H1 (cell line): Measurements from ENCODE around the gene BPI. TPM values are rescaled to one million over a fixed set of nuclear protein-coding genes. Genes with fewer than 3 reads are reported as not detected.

ENCODE experiments used
- CTCF ChIA-PET: fragments of 300-600 bp; sonication (Branson Sonifier 250); formaldehyde crosslinking; loops from one replicate; lab custom pipeline; 2021; ENCODE audit not compliant: partially characterized antibody; lab: Charles Lee
- POLR2A ChIA-PET: fragments of 300-600 bp; sonication (Branson Sonifier 250); formaldehyde crosslinking; loops from one replicate; lab custom pipeline; 2021; ENCODE audit warnings: inconsistent platforms; ENCODE audit not compliant: partially characterized antibody; lab: Charles Lee
- DNase-seq, 2 experiments: peaks; one replicate each; pipeline versions ENCODE4 v3.0.0 to v3.0.0-alpha.2; 2010 to 2022; ENCODE audit warnings: low spot score in 2 of 2, low read depth in 1 of 2, mixed read lengths in 1 of 2
- FAIRE-seq: peaks from 2 replicates; lab custom pipeline; 2011; peaks lifted over from hg19 to GRCh38; lab: Jason Lieb, UNC
- H2AFZ ChIP-seq: 2 replicates; pipeline ENCODE4 v1.8.1; 2012; ENCODE audit warnings: low read length, inconsistent platforms
- H2AK5ac ChIP-seq: 2 replicates; pipeline ENCODE4 v1.6.1; 2013; ENCODE audit warnings: low read depth, low read length
- H2BK120ac ChIP-seq: replicated peaks from 2 replicates; pipeline ENCODE3; 2013; ENCODE audit warnings: low read depth, low read length, inconsistent platforms
- H2BK12ac ChIP-seq: 2 replicates; pipeline ENCODE4 v1.6.1; 2013; ENCODE audit warnings: low read depth, low read length
- H2BK15ac ChIP-seq: 2 replicates; pipeline ENCODE4 v1.6.1; 2013; ENCODE audit warnings: low read length
- H2BK20ac ChIP-seq: 2 replicates; pipeline ENCODE4 v1.6.1; 2013; ENCODE audit warnings: low read length
- H2BK5ac ChIP-seq: 2 replicates; pipeline ENCODE4 v1.6.1; 2013; ENCODE audit warnings: low read depth, low read length
- H3K14ac ChIP-seq: 2 replicates; pipeline ENCODE4 v1.6.1; 2013; ENCODE audit warnings: inconsistent platforms; ENCODE audit not compliant: insufficient read length
- H3K18ac ChIP-seq: 2 replicates; pipeline ENCODE4 v1.6.1; 2013; ENCODE audit warnings: low read length; ENCODE audit errors: extremely low read depth
- H3K23ac ChIP-seq: 2 replicates; pipeline ENCODE4 v1.6.1; 2013; ENCODE audit warnings: inconsistent platforms; ENCODE audit not compliant: insufficient read length
- H3K23me2 ChIP-seq: 2 replicates; pipeline ENCODE4 v1.6.1; 2013; ENCODE audit warnings: low read depth, low read length
- H3K27ac ChIP-seq: 2 replicates; pipeline ENCODE4 v1.6.1; 2011; ENCODE audit warnings: low read depth, low read length, inconsistent platforms
- H3K27me3 ChIP-seq, 4 experiments: replicated peaks in 1 of 4; 1 replicate in 1 of 4; 2 replicates in 3 of 4; pipeline versions ENCODE4 v1.6.1 to v1.8.1; 2011 to 2013; ENCODE audit warnings: low read length in 3 of 4, mild to moderate bottlenecking in 3 of 4, inconsistent platforms in 2 of 4, mixed read lengths in 2 of 4, moderate library complexity in 1 of 4; ENCODE audit not compliant: control insufficient read depth in 3 of 4, insufficient read depth in 3 of 4; ENCODE audit errors: extremely low read depth in 1 of 4
- H3K36me3 ChIP-seq, 4 experiments: 2 replicates each; pipeline versions ENCODE4 v1.6.1 to v1.8.1; 2011 to 2013; ENCODE audit warnings: mild to moderate bottlenecking in 4 of 4, low read length in 3 of 4, moderate library complexity in 2 of 4, control low read depth in 1 of 4, inconsistent platforms in 1 of 4; ENCODE audit not compliant: insufficient read depth in 4 of 4, control insufficient read depth in 2 of 4
- H3K4ac ChIP-seq: replicated peaks from 2 replicates; pipeline ENCODE3; 2013; ENCODE audit warnings: low read length, low read depth, mixed read lengths, inconsistent platforms; ENCODE audit not compliant: insufficient read length
- H3K4me1 ChIP-seq, 4 experiments: replicated peaks in 1 of 4; 1 replicate in 1 of 4; 2 replicates in 3 of 4; pipeline versions ENCODE4 v1.6.1 to v1.8.1; 2011 to 2013; ENCODE audit warnings: low read length in 3 of 4, inconsistent platforms in 2 of 4, mixed read lengths in 1 of 4; ENCODE audit not compliant: insufficient read depth in 4 of 4, control insufficient read depth in 3 of 4
- H3K4me2 ChIP-seq, 2 experiments: 2 replicates each; pipeline versions ENCODE4 v1.6.1 to v1.8.1; 2011 to 2013; ENCODE audit warnings: low read depth in 2 of 2, low read length in 2 of 2, control low read depth in 1 of 2, inconsistent platforms in 1 of 2, mild to moderate bottlenecking in 1 of 2; ENCODE audit not compliant: insufficient read depth in 1 of 2
- H3K4me3 ChIP-seq, 4 experiments: fragments of 200-600, 300-600 bp in 1 of 4; sonication (generic), shearing (Covaris generic), sonication (Bioruptor Twin) in 1 of 4; 2 replicates each; pipeline versions ENCODE4 v1.5.1 to v1.8.1; 2011 to 2016; ENCODE audit warnings: low read length in 4 of 4, low read depth in 3 of 4, control low read depth in 2 of 4, inconsistent platforms in 2 of 4, mild to moderate bottlenecking in 2 of 4, mixed read lengths in 1 of 4, moderate library complexity in 1 of 4; ENCODE audit not compliant: insufficient read depth in 2 of 4; ENCODE audit errors: extremely low read depth in 1 of 4
- H3K56ac ChIP-seq: replicated peaks from 2 replicates; pipeline ENCODE3; 2013; ENCODE audit warnings: low read depth, mild to moderate bottlenecking, mixed read lengths, low read length, inconsistent platforms; ENCODE audit not compliant: insufficient read length
- H3K79me1 ChIP-seq: 2 replicates; pipeline ENCODE4 v1.6.1; 2013; ENCODE audit warnings: low read depth, low read length, control low read depth
- H3K79me2 ChIP-seq, 2 experiments: 2 replicates each; pipeline versions ENCODE4 v1.6.1 to v1.8.1; 2012 to 2013; ENCODE audit warnings: low read length in 2 of 2, mild to moderate bottlenecking in 2 of 2, inconsistent platforms in 1 of 2; ENCODE audit not compliant: insufficient read depth in 2 of 2, control insufficient read depth in 1 of 2
- H3K9ac ChIP-seq, 4 experiments: replicated peaks in 1 of 4; 1 replicate in 1 of 4; 2 replicates in 3 of 4; pipeline versions ENCODE4 v1.6.1 to v1.8.1; 2011 to 2013; ENCODE audit warnings: low read depth in 3 of 4, low read length in 3 of 4, control low read depth in 2 of 4, mild to moderate bottlenecking in 2 of 4, moderate library complexity in 2 of 4, inconsistent platforms in 1 of 4; ENCODE audit errors: extremely low read depth in 1 of 4
- H3K9me3 ChIP-seq, 2 experiments: 2 replicates each; pipeline versions ENCODE4 v1.6.1 to v1.8.1; 2012 to 2013; ENCODE audit warnings: mild to moderate bottlenecking in 2 of 2, moderate library complexity in 2 of 2, control low read depth in 1 of 2, inconsistent platforms in 1 of 2, low read depth in 1 of 2, low read length in 1 of 2, mixed read lengths in 1 of 2; ENCODE audit not compliant: insufficient read depth in 2 of 2
- H4K20me1 ChIP-seq, 2 experiments: replicated peaks in 1 of 2; 2 replicates each; pipeline versions ENCODE3 to v1.8.1; 2011 to 2013; ENCODE audit warnings: inconsistent platforms in 2 of 2, low read length in 2 of 2, mild to moderate bottlenecking in 1 of 2; ENCODE audit not compliant: insufficient read depth in 2 of 2, control insufficient read depth in 1 of 2
- H4K5ac ChIP-seq: 2 replicates; pipeline ENCODE4 v1.6.1; 2013; ENCODE audit warnings: low read length, low read depth, mixed read lengths, inconsistent platforms; ENCODE audit not compliant: insufficient read length
- H4K8ac ChIP-seq: 2 replicates; pipeline ENCODE4 v1.8.0; 2013; ENCODE audit warnings: mild to moderate bottlenecking, moderate library complexity, low read length, inconsistent platforms; ENCODE audit not compliant: insufficient read depth; ENCODE audit errors: extremely low read depth
- H4K91ac ChIP-seq: replicated peaks from 2 replicates; pipeline ENCODE3; 2013; ENCODE audit warnings: low read length, mixed read lengths, inconsistent platforms; ENCODE audit not compliant: insufficient read length
- CBX5 ChIP-seq: fragments of 300-800, 300-1000 bp; sonication (generic); IDR thresholded peaks from 2 replicates; pipeline ENCODE4 v1.7.1; 2016; ENCODE audit warnings: antibody characterized with exemption, low read length, low read depth
- CHD2 ChIP-seq: IDR thresholded peaks from 2 replicates; pipeline ENCODE4 v1.6.1; 2012; ENCODE audit warnings: low read length, improper control_type of control experiment
- NRF1 ChIP-seq: IDR thresholded peaks from 2 replicates; pipeline ENCODE4 v1.6.1; 2011; ENCODE audit warnings: mild to moderate bottlenecking, low read depth, low read length, improper control_type of control experiment
- POU5F1 ChIP-seq: IDR thresholded peaks from 2 replicates; pipeline ENCODE4 v1.6.1; 2011; ENCODE audit warnings: low read depth, mild to moderate bottlenecking, low read length, moderate library complexity
- RAD21 ChIP-seq, 2 experiments: IDR thresholded peaks in 1 of 2; conservative IDR thresholded peaks in 1 of 2; 2 replicates each; pipeline ENCODE4 v1.6.1; 2011; ENCODE audit warnings: low read depth in 2 of 2, low read length in 2 of 2, improper control_type of control experiment in 1 of 2, inconsistent platforms in 1 of 2, mild to moderate bottlenecking in 1 of 2, moderate library complexity in 1 of 2
- SAP30 ChIP-seq: fragments of 300-600 bp; sonication (generic); IDR thresholded peaks from 2 replicates; pipeline ENCODE4 v1.7.1; 2012; ENCODE audit warnings: low read length, moderate library complexity, mild to moderate bottlenecking, inconsistent platforms; ENCODE audit not compliant: insufficient read depth, insufficient replicate concordance
- SIX5 ChIP-seq: IDR thresholded peaks from 2 replicates; pipeline ENCODE4 v1.6.1; 2011; ENCODE audit warnings: mild to moderate bottlenecking, low read depth, low read length
- WGBS, 2 experiments: shearing (Covaris generic) in 1 of 2; methylation state at CpG; one replicate each; pipeline versions ENCODE4 v1.1.6 to v1.1.7; 2013 to 2015; ENCODE audit warnings: low lambda C conversion rate in 2 of 2, mixed read lengths in 2 of 2, inconsistent platforms in 1 of 2, low coverage in 1 of 2, missing lambda C conversion rate in 1 of 2; ENCODE audit not compliant: insufficient replicate concordance in 2 of 2, insufficient coverage in 1 of 2, insufficient read length in 1 of 2; ENCODE audit errors: extremely low coverage in 1 of 2, missing lambda C conversion rate in 1 of 2; 5-methylcytosine and 5-hydroxymethylcytosine counted together
- polyA plus RNA-seq, 7 experiments: library from polyadenylated mRNA; depleted of rRNA in 3 of 7; stranded (reverse) in 5 of 7; unstranded in 2 of 7; fragments of >200 nt in 5 of 7; fragments of 200-250 nt in 2 of 7; gene quantifications; 1 replicate in 5 of 7; 2 replicates in 1 of 7; 4 replicates in 1 of 7; pipeline versions ENCODE4 v1.2.1 to v1.2.3, GENCODE V29; 2011 to 2013; ENCODE audit warnings: missing spikeins in 2 of 7, mixed read lengths in 2 of 7
- total RNA-seq: library from RNA; stranded (reverse); fragmentation: NEBNext Ultra II Directional; extraction: Animal tissue kit (Norgen Biotek cat#: 25700); gene quantifications from 2 replicates; pipeline ENCODE4 v1.2.1, GENCODE V29; 2021

BPI gene
- total and polyA plus RNA-seq, 2 of the 8 experiments (the other 6 are each of a cell fraction or from before 2014, with no cell fraction given) = not detected

- POLR2A ChIA-PET = interaction anchor here (0.9 to 4.2 kb wide), 7 partner anchors 15 to 106 kb away, joined by 3 to 26 read pairs (median 8); partner anchors contain the start of gene SNHG17
- no peak for FAIRE-seq
- no peak for TF ChIP-seq CBX5
- no peak for TF ChIP-seq SAP30
- TF ChIP-seq SIX5 = no peak
- no peak for TF ChIP-seq RAD21 (IDR thresholded peaks at IDR 0.05 in 1 of 2, conservative IDR thresholded peaks at IDR 0.05 in 1 of 2; ENCODE audit: low read depth in 2 of 2, low read length in 2 of 2)
- TF ChIP-seq POU5F1 = no peak
- no peak for TF ChIP-seq NRF1
- TF ChIP-seq CHD2 = no peak
Measured at GRCh38 chr20:38339997-38340396, 36.0 kb downstream of the BPI start.

More at GRCh38 chr20:38339997-38340396, 36.0 kb downstream of the BPI start:
- Histone ChIP-seq H2BK15ac (no peak overlapping the region), H3K18ac (peak overlapping the region; percentile 51; the same call in 1 of the 2 replicates), H3K23ac (no peak overlapping the region), H2AK5ac (no peak overlapping the region), H4K5ac (no peak overlapping the region), H4K91ac (no peak overlapping the region), H2BK12ac (no peak overlapping the region), H3K4me2 (no peak overlapping the region), H3K27me3 (no peaks in the 10 kb centered on the region), H3K9me3 (peaks cover 0 to 5% of the 10 kb centered on the region in 2 experiments; a peak in 2 of 4 replicates), H3K4me3 (no peak overlapping the region), H3K79me2 (no peaks in the 10 kb centered on the region), H3K56ac (no peak overlapping the region), H3K79me1 (no peaks in the 10 kb centered on the region), H4K8ac (no peak overlapping the region), H2AFZ (no peak overlapping the region), H3K9ac (no peak overlapping the region), H2BK20ac (0 out of 2 replicates have a peak overlapping the region, but pooled peaks have one; percentile 8), H2BK5ac (no peak overlapping the region), H3K27ac (no peak overlapping the region), H3K14ac (no peak overlapping the region), H3K4ac (no peak overlapping the region), H3K36me3 (no peaks in the 10 kb centered on the region), H4K20me1 (no peaks in the 10 kb centered on the region), H3K4me1 (peaks cover 10 to 24% (median 15%) of the 10 kb centered on the region in 4 experiments), H2BK120ac (peak overlapping the region; percentile 76), H3K23me2 (no peaks in the 10 kb centered on the region)
- DNase-seq = no peak
- CTCF ChIA-PET = interaction anchor here (0.8 to 9.6 kb wide), 13 partner anchors 15 to 391 kb away, joined by 3 to 390 read pairs (median 25); partner anchors contain the start of gene LBP
- WGBS, 2 experiments = 89% methylated on average over 3 of the region's 3 CpGs; no CpG with 5 or more reads in 1 of the 2 experiments
